SK-N-SH treated with all-trans-retinoic acid at 6 μM for 48 hours (cell line): Measurements from ENCODE around the gene PRKD2.

Source experiments
- BACH2 ChIP-seq: fragments of 250-450 bp; sonication (Bioruptor Pico); IDR thresholded peaks from 2 replicates; pipeline ENCODE4 v1.9.0; 2021; ENCODE audit warnings: mild to moderate bottlenecking, borderline replicate concordance
- ESRRG ChIP-seq: fragments of 250-450 bp; sonication (Bioruptor Pico); IDR thresholded peaks from 2 replicates; pipeline ENCODE4 v1.6.1; 2021; ENCODE audit warnings: mild to moderate bottlenecking
- TOX ChIP-seq: fragments of 250-450 bp; sonication (Bioruptor Pico); IDR thresholded peaks from 2 replicates; pipeline ENCODE4 v1.8.0; 2021; ENCODE audit warnings: mild to moderate bottlenecking, moderate library complexity, borderline replicate concordance
- ZNF70 ChIP-seq: fragments of 450-650 bp; formaldehyde crosslinking; IDR thresholded peaks from 2 replicates; pipeline ENCODE4 v1.5.0; 2020; ENCODE audit warnings: mild to moderate bottlenecking, moderate library complexity
- TF ChIP-seq, protein P1 (sequence below): fragments of 250-450 bp; sonication (Bioruptor Pico); IDR thresholded peaks from 2 replicates; pipeline ENCODE4 v1.8.0; 2021; ENCODE audit warnings: low read depth, mild to moderate bottlenecking, moderate library complexity, borderline replicate concordance

- no peak for TF ChIP-seq TOX (CRISPR knock-in tag)
- TF ChIP-seq ZNF70, result no peak
- no peak for TF ChIP-seq BACH2 (CRISPR knock-in tag)
- TF ChIP-seq, protein P1, sequence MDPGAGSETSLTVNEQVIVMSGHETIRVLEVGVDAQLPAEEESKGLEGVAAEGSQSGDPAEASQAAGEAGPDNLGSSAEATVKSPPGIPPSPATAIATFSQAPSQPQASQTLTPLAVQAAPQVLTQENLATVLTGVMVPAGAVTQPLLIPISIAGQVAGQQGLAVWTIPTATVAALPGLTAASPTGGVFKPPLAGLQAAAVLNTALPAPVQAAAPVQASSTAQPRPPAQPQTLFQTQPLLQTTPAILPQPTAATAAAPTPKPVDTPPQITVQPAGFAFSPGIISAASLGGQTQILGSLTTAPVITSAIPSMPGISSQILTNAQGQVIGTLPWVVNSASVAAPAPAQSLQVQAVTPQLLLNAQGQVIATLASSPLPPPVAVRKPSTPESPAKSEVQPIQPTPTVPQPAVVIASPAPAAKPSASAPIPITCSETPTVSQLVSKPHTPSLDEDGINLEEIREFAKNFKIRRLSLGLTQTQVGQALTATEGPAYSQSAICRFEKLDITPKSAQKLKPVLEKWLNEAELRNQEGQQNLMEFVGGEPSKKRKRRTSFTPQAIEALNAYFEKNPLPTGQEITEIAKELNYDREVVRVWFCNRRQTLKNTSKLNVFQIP (CRISPR knock-in tag), result no peak
- TF ChIP-seq ESRRG (CRISPR knock-in tag), result no peak
Observed at GRCh38 chr19:46731007-46731501, 14.1 kb upstream of the PRKD2 start.
